Right lobe of liver (tissue), 4 donors: ENCODE data around the gene SLC8A1.

Experiments
- CTCF ChIP-seq, 4 donors: fragments of 200-600 bp in 3 of 4; fragments of 450-650 bp in 1 of 4; IDR thresholded peaks; one replicate each; pipeline versions ENCODE4 v1.5.1 to v1.8.0; 2016 to 2022; ENCODE audit warnings: antibody characterized with exemption in 4 of 4, mild to moderate bottlenecking in 2 of 4
- POLR2A ChIP-seq: fragments of 450-650 bp; IDR thresholded peaks from one replicate; pipeline ENCODE4 v1.6.1; 2017; ENCODE audit warnings: antibody characterized with exemption, mild to moderate bottlenecking
- donor health status: DM: no; HTN: no; CAD: no.
- donor health status: DM: no; HTN: no; CAD: no.
- donor health status: DM: no; HTN: yes; CAD: no.

GRCh38 chr2:40395169-40396073 lies 56.5 kb downstream of the SLC8A1 start:
- no peak for TF ChIP-seq CTCF (IDR thresholded peaks at IDR 0.05)
- TF ChIP-seq POLR2A = no peak
